ELF-1 (cell line): Measurements from ENCODE around the gene HAUS7.
A peak's percentile ranks its signal among the peaks of the same experiment; 100 is the strongest.

Experiments
- DNase-seq: peaks from one replicate; pipeline ENCODE4 v3.0.0-alpha.2; 2016; ENCODE audit warnings: low read depth, low spot score

Gene HAUS7

GRCh38 chrX:153439977-153440376 lies 30.4 kb downstream of the HAUS7 start:
- no peak for DNase-seq

GRCh38 chrX:153438532-153438931 lies 31.8 kb downstream of the HAUS7 start:
- peak; percentile 38 for DNase-seq

- no peak for DNase-seq
These were observed 34.5 kb downstream of the HAUS7 start for GRCh38 chrX:153435845-153436244.

DNA sequence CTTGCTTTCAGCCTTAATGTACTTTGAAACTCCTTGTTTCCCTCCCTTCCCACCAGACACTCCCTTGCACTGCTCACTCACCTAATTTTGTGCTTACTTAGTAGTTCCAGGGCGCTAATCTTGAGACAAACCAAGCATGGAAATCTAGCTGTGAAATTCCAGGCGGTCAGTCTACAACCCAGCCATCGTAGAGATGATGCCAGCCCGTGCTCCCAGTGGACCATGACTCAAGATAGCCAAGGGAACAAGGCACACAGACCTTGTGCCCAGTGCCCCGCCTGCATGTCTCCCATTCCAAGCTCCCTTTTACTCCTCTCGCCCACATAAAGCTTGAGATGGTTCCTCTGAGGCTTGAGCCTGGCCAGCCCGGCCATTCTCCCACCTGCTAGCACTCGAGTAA lies 35.6 kb downstream of the HAUS7 start:
- no peak for DNase-seq

GRCh38 chrX:153433781-153434285 lies 36.5 kb downstream of the HAUS7 start:
- no peak for DNase-seq

- no peak for DNase-seq
These were observed 37.2 kb downstream of the HAUS7 start for GRCh38 chrX:153433161-153433680.

GRCh38 chrX:153430796-153431195 lies 39.6 kb downstream of the HAUS7 start:
- no peak for DNase-seq

DNA sequence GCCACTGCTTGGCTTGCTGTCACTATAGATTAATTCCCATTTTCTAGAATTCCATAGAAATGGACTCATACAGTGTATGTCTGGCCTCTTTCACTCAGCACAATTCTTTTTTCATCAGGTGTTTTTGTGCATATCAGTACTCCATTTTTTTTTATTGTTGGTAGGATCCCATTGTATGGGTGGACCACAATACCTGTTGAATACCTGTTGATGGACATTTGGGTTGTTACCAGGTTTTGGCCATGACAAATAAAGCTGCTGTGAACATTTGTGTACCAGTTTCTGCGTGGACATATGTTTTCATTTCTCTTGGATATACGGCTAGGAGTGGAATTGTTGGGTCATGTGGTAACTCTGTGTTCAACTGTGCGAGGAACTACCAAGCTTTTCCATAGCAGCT lies 44.2 kb downstream of the HAUS7 start:
- DNase-seq: no peak

DNA sequence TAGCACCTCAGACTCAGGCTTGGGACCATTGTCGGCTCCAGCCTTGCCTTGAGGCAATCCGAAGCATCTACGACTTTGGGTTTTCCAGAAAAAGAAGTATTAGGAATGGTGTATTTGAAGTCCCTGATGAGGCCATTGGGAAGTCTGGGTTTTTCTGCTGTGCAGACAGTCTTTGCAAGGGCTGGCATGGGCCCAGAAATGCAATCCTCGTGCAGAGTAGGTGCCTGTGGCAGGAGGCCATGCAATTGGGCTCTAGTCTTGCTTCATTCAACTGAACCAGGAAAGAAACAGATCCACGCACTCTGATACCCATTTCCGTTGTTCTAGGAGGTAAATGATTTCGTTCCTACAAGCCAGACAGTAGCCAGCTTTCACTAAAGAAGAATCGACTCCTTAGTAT lies 46.7 kb downstream of the HAUS7 start:
- DNase-seq: no peak

DNA sequence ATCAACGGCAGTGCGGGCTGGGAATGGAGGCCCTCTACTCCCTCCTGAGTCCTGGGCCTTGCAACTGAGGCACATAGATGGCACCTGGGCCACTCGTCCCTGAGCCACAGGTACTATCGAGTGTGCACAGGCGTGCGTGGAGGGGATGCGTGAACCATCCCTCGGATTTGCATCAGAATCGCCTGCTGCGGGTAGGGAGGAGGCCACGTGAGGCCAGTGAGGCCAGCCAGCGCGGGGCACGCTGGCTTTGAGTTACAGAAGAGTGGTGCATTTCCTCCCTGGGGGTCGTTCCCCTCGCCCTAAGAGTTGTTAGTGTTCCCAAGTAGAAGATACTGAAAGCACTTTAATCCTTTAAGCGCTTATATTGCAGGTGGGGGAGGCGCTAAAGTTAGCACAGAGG lies 48.5 kb downstream of the HAUS7 start:
- DNase-seq: no peak

- no peak for DNase-seq
These were observed 49.4 kb downstream of the HAUS7 start for GRCh38 chrX:153420851-153421599.

DNA sequence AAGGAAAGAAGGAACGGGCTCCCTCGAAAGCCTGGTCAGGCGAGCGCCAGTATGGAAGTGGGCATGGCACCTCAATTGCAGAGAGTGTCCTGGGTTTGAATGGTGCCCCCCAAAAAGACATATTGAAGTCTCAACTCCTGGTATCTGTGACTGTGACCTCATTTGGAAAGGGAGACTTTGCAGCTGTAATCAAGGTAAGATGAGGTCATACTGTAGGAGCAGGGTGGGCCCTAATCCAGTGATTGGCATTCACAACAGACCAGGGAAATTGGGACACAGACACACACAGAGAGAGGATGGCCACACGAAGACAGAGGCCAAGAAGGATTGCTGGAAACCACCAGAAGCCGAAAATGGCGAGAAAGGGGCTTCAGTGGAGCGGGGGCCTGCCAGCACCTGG lies 52.7 kb downstream of the HAUS7 start:
- DNase-seq: no peak

GRCh38 chrX:153416781-153417450 lies 53.5 kb downstream of the HAUS7 start:
- no peak for DNase-seq

- no peak for DNase-seq
These were observed 55.4 kb downstream of the HAUS7 start for GRCh38 chrX:153414856-153415510.

GRCh38 chrX:153413731-153414130 lies 56.6 kb downstream of the HAUS7 start:
- DNase-seq: no peak

- DNase-seq: no peak
These were observed 57.3 kb downstream of the HAUS7 start for GRCh38 chrX:153412746-153413720.

DNA sequence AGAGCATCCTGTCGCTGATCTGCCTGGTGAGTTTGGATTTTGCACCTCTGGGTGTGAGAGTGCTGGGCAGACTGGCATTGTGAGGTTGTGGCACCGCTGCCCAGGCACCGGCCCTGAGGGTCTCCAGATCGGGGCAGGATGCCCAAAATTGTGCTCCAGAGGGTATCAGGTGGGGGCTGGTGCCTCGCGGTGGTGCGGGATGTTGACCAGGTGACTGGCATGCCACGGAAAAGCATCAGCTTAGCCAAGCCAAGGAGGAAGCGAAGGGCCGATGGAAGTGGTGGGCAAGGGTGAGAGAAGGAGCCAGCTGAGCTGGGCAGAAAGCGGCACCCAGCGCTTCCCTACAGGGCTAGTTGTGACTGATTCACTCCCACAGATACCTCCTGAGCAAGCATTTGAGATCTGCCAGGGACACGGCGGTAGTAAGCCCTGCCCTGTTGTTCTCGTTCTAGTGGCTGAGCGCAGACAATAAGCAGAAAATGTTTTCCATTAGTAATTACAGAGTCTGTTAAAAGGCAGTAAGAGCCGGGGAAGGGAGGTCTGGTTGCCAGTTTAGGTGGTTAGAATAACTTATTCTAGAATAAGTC lies 58.3 kb downstream of the HAUS7 start:
- no peak for DNase-seq

GRCh38 chrX:153411255-153411987 lies 59.0 kb downstream of the HAUS7 start, which contains the start of gene ZFP92:
Gene ZFP92 (plus strand): TSS chrX:153411472. CDS start chrX:153418323, 6,851 bp downstream.
- DNase-seq: no peak

DNA sequence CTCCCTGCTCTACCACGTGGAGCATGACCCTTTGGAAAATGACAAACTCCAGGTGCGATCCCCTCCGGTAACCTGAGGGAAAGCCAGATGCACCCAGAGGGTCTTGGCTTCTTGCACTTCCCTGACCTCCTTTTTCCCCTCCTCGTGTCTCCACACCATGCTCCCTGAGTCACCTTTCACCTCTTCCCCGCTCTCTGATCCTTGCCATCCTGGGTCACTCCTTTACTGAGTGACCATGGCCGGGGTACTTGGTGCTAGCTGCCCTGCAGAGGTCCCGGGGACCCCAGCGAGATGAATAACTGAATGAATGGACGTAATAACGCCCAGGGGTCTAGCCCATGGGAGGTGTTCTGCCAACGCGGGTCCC lies 59.5 kb downstream of the HAUS7 start:
- DNase-seq: no peak

- DNase-seq: no peak
These were observed 60.0 kb downstream of the HAUS7 start for GRCh38 chrX:153410373-153410772.
